Kidney (tissue), 14 donors: Measurements from ENCODE around the gene SNX24. TPM values are rescaled to one million over a fixed set of nuclear protein-coding genes. Genes with fewer than 3 reads are reported as not detected.

ENCODE experiments used
- DNase-seq, 5 donors: peaks; one replicate each; pipeline ENCODE4 v3.0.0-alpha.2; 2013 to 2020
- FAIRE-seq: peaks from 2 replicates; lab custom pipeline; 2012; peaks lifted over from hg19 to GRCh38; lab: Jason Lieb, UNC
- H3K27ac ChIP-seq, 2 donors: one replicate each; pipeline ENCODE4 v1.7.0; 2013; ENCODE audit warnings: low read depth in 2 of 2, low read length in 2 of 2, inconsistent platforms in 1 of 2
- H3K27me3 ChIP-seq: one replicate; pipeline ENCODE4 v1.7.1; 2013; ENCODE audit warnings: low read length, inconsistent platforms; ENCODE audit not compliant: control insufficient read depth, insufficient read depth
- H3K36me3 ChIP-seq, 3 donors: one replicate each; pipeline versions ENCODE4 v1.7.0 to v1.7.1; 2013; ENCODE audit warnings: low read length in 3 of 3, control low read depth in 1 of 3, inconsistent platforms in 1 of 3; ENCODE audit not compliant: insufficient read depth in 3 of 3, control insufficient read depth in 2 of 3
- H3K4me1 ChIP-seq, 3 donors: one replicate each; pipeline versions ENCODE4 v1.7.0 to v1.7.1; 2013; ENCODE audit warnings: low read length in 3 of 3, inconsistent platforms in 1 of 3, low read depth in 1 of 3; ENCODE audit not compliant: control insufficient read depth in 2 of 3, insufficient read depth in 2 of 3
- H3K4me3 ChIP-seq, 3 donors: one replicate each; pipeline versions ENCODE4 v1.7.0 to v1.8.1; 2013; ENCODE audit warnings: low read length in 3 of 3, control low read depth in 1 of 3, inconsistent platforms in 1 of 3
- H3K9ac ChIP-seq, 3 donors: one replicate each; pipeline versions ENCODE4 v1.7.0 to v1.7.1; 2013; ENCODE audit warnings: low read length in 3 of 3, control low read depth in 1 of 3, inconsistent platforms in 1 of 3
- H3K9me3 ChIP-seq, 3 donors: one replicate each; pipeline versions ENCODE4 v1.7.0 to v1.7.1; 2013; ENCODE audit warnings: low read length in 3 of 3, control low read depth in 1 of 3, inconsistent platforms in 1 of 3; ENCODE audit not compliant: control insufficient read depth in 2 of 3, insufficient read depth in 1 of 3
- CTCF ChIP-seq: IDR thresholded peaks from 3 replicates; pipeline ENCODE4 v1.5.1; 2012; ENCODE audit warnings: mild to moderate bottlenecking, moderate library complexity, borderline replicate concordance; ENCODE audit not compliant: insufficient read depth; ENCODE audit errors: extremely low read depth
- intact Hi-C: fragments of 100-400 bp; cut with DNase I; formaldehyde crosslinking; loops from one replicate; pipeline ENCODE4 v1.11.1; 2022
- polyA plus RNA-seq: library from polyadenylated mRNA; stranded (reverse); fragments of 350-450 nt; fragmentation: Illumina TruSeq; extraction: RNeasy Lipid Tissue Mini Kit (QIAGEN cat#74804); gene quantifications from one replicate; pipeline ENCODE4 v1.2.3, GENCODE V29; 2014; ENCODE audit warnings: low read depth, low replicate concordance; ENCODE audit not compliant: insufficient read depth
- total RNA-seq: library from RNA; stranded (reverse); fragmentation: NEBNext Ultra II Directional; extraction: Animal tissue kit (Norgen Biotek cat#: 25700); gene quantifications from one replicate; pipeline ENCODE4 v1.2.1, GENCODE V29; 2021
- donor health status: control.
- donor health status: control.
- donor health status: control.
- donor health status: control.
- donor health status: control.
- donor health status: DM: yes; HTN: yes; CAD: no.
- donor health status: Normal renal cell carcinoma (clear cell type).

SNX24 gene
- total and polyA plus RNA-seq, 2 donors from 2014 or later = 23.8 to 27.0 TPM

- intact Hi-C loops = no loop called here
- H3K9me3 ChIP-seq = no peaks in the 10 kb centered on the region
These were observed 194.3 kb downstream of the SNX24 start for GRCh38 chr5:123039673-123040072.

GRCh38 chr5:123044926-123045617 lies 199.7 kb downstream of the SNX24 start:
- H3K4me1 ChIP-seq = no peaks in the 10 kb centered on the region
- intact Hi-C loops = no loop called here
- DNase-seq (peak in 1 of 5 donors; percentile 3), FAIRE-seq (no peak)
- TF ChIP-seq CTCF = no peak
- no peak overlapping the region for H3K9ac ChIP-seq
- H3K27me3 ChIP-seq = no peaks in the 10 kb centered on the region
- no peak overlapping the region for H3K4me3 ChIP-seq
- no peaks in the 10 kb centered on the region for H3K36me3 ChIP-seq
- no peak overlapping the region for H3K27ac ChIP-seq
- H3K9me3 ChIP-seq = no peaks in the 10 kb centered on the region

More at GRCh38 chr5:123039673-123040072, 194.3 kb downstream of the SNX24 start:
- FAIRE-seq (no peak), DNase-seq (no peak)
- Histone ChIP-seq H3K27ac (no peak overlapping the region), H3K4me3 (no peak overlapping the region), H3K36me3 (no peaks in the 10 kb centered on the region), H3K27me3 (peaks cover 10% of the 10 kb centered on the region), H3K9ac (no peak overlapping the region), H3K4me1 (peaks cover 0 to 5% (median 0%) of the 10 kb centered on the region in 3 donors)
- TF ChIP-seq CTCF = no peak

- Histone ChIP-seq H3K27ac (no peak overlapping the region), H3K36me3 (no peaks in the 10 kb centered on the region), H3K9me3 (no peaks in the 10 kb centered on the region), H3K9ac (no peak overlapping the region), H3K4me1 (no peaks in the 10 kb centered on the region), H3K4me3 (no peak overlapping the region), H3K27me3 (no peaks in the 10 kb centered on the region)
- no peak for TF ChIP-seq CTCF
- DNase-seq (no peak), FAIRE-seq (no peak)
- intact Hi-C loops = no loop called here
These were observed 200.8 kb downstream of the SNX24 start for GRCh38 chr5:123046222-123046621.
